GM21723 (cell line): Measurements from ENCODE around the gene TAF10.

ENCODE experiments used
- ATAC-seq: cut with Tn5 transposase; IDR thresholded peaks from one replicate; pipeline ENCODE4 v1.9.1; 2021; ENCODE audit warnings: mild to moderate bottlenecking, moderate library complexity; ENCODE audit not compliant: unreplicated experiment

The TAF10 gene

GRCh38 chr11:6561288-6561687 lies 50.7 kb downstream of the TAF10 start:
- ATAC-seq = no peak
